GM19240 (cell line): ENCODE results near the gene KRT222.

Experiments
- DNase-seq: peaks from one replicate; pipeline ENCODE4 v3.0.0; 2011; ENCODE audit warnings: low spot score; ENCODE audit not compliant: insufficient read length

Gene KRT222

GRCh38 chr17:40664582-40665333 lies at the start of gene KRT222:
KRT222 (minus strand) TSS chr17:40665177; CDS start chr17:40665099, 78 bp downstream.
- no peak for DNase-seq

GRCh38 chr17:40714473-40714872 lies 49.5 kb upstream of the KRT222 start:
- DNase-seq: no peak

- DNase-seq: no peak
Observed at GRCh38 chr17:40707745-40708144, 42.8 kb upstream of the KRT222 start.

- no peak for DNase-seq
Observed at GRCh38 chr17:40705584-40705983, 40.6 kb upstream of the KRT222 start.

- no peak for DNase-seq
Observed at GRCh38 chr17:40703652-40704051, 38.7 kb upstream of the KRT222 start, which contains the start of gene KRT24. KRT24 (minus strand) TSS chr17:40703752; CDS start chr17:40703693, 59 bp downstream.

- DNase-seq: no peak
Observed at GRCh38 chr17:40702271-40702670, 37.3 kb upstream of the KRT222 start.

- DNase-seq: no peak
Observed at GRCh38 chr17:40699853-40700252, 34.9 kb upstream of the KRT222 start.

GRCh38 chr17:40699371-40699770 lies 34.4 kb upstream of the KRT222 start:
- no peak for DNase-seq

GRCh38 chr17:40697297-40697696 lies 32.3 kb upstream of the KRT222 start:
- DNase-seq: no peak

GRCh38 chr17:40696651-40697072 lies 31.7 kb upstream of the KRT222 start:
- DNase-seq: no peak

- DNase-seq: no peak
Observed at GRCh38 chr17:40695874-40696472, 31.0 kb upstream of the KRT222 start.

- DNase-seq: no peak
Observed at GRCh38 chr17:40694584-40694983, 29.6 kb upstream of the KRT222 start.

GRCh38 chr17:40687106-40687505 lies 22.1 kb upstream of the KRT222 start:
- DNase-seq: no peak

GRCh38 chr17:40686192-40686591 lies 21.2 kb upstream of the KRT222 start:
- no peak for DNase-seq

- DNase-seq: no peak
Observed at GRCh38 chr17:40680998-40681397, 16.0 kb upstream of the KRT222 start.

GRCh38 chr17:40679523-40679907 lies 14.5 kb upstream of the KRT222 start:
- no peak for DNase-seq

- no peak for DNase-seq
Observed at GRCh38 chr17:40678902-40679522, 14.0 kb upstream of the KRT222 start.

GRCh38 chr17:40675905-40676304 lies 10.9 kb upstream of the KRT222 start:
- no peak for DNase-seq

GRCh38 chr17:40672654-40673053 lies 7.7 kb upstream of the KRT222 start:
- no peak for DNase-seq

- DNase-seq: no peak
Observed at GRCh38 chr17:40671282-40671681, 6.3 kb upstream of the KRT222 start.

- no peak for DNase-seq
Observed at GRCh38 chr17:40666331-40666730, 1.4 kb upstream of the KRT222 start.

GRCh38 chr17:40663252-40663651 lies 1.7 kb downstream of the KRT222 start:
- DNase-seq: no peak

GRCh38 chr17:40659911-40660310 lies 5.1 kb downstream of the KRT222 start:
- DNase-seq: no peak
